HG03175 (cell line): Measurements from ENCODE around the gene PMIS2.
A peak's percentile ranks its signal among the peaks of the same experiment; 100 is the strongest.

Experiments
- ATAC-seq: cut with Tn5 transposase; IDR thresholded peaks from one replicate; pipeline ENCODE4 v1.9.1; 2021; ENCODE audit warnings: mild to moderate bottlenecking, moderate library complexity; ENCODE audit not compliant: unreplicated experiment

The PMIS2 gene

DNA sequence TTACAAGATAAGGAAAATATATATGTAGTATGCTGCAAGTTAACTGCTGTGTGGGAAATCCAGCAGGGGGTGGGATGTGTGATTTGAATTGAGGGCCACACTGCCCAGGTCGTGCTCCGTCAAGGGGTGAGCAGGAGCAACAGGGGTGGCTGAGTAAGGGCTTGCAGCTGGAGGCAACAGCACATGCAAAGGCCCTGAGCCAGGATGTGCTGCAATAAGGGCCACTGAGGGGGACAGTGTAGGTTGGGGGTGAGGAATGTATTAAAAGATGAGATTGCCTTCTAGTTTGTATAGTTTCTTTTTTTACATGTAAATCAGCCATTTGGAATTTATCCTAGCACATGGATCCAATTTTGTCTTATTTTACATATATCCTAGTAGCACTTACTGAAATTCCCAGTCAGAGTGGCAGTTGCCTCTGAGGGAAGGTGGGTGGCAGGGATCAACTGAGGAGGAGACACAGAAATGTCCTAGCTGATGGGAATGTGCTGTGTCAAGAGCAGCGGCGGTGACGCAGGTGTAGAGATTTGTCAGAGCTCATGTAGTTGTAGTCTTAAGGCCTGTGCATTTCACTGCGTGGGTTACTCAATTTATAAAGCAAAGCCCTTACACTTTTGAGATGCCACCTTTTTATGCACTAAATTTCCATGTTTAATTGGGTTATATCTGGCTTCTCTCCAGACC, 37.5 kb downstream of the PMIS2 start:
- no peak for ATAC-seq

DNA sequence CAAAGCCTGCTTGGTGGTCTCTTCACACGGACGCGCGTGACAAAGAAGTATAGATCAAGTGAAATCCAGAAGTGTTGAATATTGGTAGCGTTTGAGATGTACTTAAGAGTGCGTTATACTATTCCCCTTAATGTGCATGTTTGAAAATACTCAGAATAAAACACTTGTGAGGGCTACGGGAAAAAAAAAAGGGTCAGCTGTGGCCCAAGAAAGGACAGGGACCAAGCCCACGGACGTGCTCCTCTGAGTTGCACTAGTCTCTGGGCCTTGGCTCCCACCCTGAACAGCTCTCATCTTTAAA, 42.2 kb downstream of the PMIS2 start:
- ATAC-seq: no peak

DNA sequence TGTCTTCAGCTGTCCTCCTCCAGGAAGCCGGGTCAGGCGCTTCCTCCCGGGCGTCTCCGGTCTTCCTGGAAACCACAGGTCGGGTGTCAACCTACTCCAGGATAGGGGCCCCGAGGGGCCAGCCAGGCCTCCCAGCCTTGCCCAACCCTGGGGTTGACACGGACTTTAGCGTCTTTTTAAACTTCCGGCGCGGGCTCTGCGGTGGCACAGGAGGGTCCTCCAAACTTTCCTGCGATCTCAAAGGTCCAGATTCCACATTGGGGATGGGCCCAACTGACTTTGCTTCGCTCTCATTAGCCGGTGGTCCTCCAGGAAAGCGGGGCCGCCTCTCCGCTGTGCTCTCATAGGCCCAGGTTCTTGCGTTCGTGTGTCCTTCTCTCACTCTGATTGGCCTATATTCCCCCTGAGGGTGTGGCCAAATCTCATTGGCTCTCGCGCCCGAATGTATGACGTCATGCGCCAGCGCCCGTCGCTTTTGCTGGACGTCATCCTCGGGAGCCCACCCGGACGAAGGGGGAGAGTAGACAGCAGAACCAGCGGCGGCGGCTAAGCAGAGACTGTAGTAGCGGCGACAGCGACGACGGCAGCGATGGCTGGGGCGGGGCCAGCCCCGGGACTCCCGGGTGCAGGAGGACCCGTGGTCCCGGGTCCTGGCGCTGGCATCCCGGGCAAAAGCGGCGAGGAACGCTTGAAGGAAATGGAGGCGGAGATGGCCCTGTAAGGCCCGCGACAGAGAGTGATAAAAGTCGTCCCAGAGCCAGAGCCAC, 42.8 kb downstream of the PMIS2 start, which contains the start of gene RBM42:
Gene RBM42 (plus strand): TSS at position 472 of the 767 bp plus-strand sequence. CDS start 118 bp downstream, at position 590.
- ATAC-seq: peak; percentile 98

DNA sequence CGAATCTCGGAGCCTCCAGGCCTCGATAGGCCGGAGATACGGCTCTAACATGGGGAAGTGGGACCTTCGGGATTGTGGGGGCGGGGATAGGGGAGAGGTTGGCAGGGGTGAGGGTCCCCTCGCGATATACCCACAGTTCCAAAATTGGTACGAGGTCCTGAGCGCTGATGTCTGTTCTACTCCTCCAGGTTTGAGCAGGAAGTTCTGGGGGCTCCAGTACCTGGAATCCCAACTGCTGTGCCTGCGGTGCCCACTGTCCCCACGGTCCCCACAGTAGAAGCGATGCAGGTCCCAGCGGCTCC, 43.3 kb downstream of the PMIS2 start:
- ATAC-seq: no peak

DNA sequence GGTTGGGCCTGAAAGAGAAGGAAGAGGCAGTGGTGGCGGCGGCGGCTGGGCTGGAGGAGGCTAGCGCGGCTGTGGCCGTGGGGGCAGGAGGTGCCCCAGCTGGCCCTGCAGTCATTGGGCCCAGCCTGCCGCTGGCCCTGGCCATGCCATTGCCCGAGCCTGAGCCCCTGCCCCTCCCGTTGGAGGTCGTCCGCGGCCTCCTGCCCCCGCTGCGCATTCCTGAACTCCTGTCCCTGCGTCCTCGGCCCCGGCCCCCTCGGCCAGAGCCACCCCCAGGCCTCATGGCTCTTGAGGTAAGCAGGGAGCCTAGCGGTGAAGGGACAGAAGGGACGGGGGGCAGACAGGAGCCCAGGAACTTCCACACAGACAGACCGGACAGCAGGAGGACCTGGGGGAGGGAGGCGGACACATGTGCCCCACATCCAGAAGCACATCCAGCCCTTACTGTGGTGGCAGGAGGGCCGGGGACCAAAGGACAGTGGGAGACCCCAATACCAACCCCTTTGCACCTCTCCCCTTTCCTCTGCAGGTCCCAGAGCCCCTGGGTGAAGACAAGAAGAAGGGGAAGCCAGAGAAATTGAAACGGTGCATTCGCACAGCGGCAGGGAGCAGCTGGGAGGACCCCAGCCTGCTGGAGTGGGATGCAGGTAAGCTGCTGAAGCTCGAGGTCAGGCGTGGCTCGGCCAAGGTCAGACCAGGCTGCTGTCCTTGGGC, 47.9 kb downstream of the PMIS2 start:
- ATAC-seq: no peak

DNA sequence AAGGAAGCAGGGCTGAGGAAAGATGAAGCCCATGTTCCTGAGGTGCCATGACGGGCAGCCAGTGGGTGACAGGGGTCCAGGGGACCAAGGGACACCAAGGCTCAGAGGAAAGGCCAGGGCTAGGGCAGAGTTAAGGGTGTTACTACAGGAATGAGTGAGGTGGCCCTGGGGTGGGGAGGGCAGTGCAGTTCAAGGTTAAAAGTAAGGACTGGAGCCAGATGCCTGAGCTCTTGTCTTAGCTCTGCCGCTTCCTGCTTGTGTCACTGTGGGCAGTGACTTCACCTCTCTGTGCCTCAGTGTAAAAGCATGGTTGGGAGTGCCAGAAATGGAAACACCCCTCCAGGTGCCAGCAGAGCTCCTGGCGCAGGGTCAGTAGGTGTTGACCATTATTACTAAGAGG, 50.7 kb downstream of the PMIS2 start:
- no peak for ATAC-seq
